ENCODE results near the gene SECTM1.

The SECTM1 gene

DNA sequence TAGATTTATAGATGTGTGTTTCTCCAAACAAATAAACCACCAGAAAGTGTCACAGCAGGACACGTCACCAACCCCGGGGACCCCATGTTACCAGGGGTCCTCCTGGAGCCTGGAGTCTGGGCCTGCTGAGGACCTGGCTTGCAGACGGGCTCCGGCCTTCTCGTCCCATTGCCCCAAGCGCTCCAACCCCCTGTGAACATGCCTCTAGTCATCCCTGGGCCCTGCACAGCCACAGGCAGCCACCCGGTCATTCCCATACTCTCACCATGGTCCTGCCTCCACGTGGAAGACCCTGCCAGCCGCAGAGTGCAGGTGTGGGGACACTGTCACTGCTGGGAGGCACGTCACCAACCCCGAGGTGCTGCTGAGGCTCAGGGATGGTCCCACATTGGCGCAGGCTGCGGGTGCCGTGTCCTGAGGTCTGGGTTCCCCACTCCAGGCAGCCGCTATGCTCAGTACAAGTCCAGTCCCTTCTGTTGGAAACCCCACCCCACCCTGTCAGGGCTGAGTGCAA, 4.5 kb downstream of the SECTM1 start:
- Histone ChIP-seq H3K9me3 (ENCODE audit: insufficient read depth, low read length) (no peaks in the 10 kb centered on the region), H3K9ac (ENCODE audit: low read length) (no peak overlapping the region), H3K27ac (ENCODE audit: low read depth, low read length) (no peak overlapping the region), H4K20me1 (ENCODE audit: low read depth, low read length) (no peaks in the 10 kb centered on the region), H3K9me2 (replicated peaks; ENCODE audit: insufficient read depth, low read length) (no peaks in the 10 kb centered on the region), H3K36me3 (ENCODE audit: low read length) (no peaks in the 10 kb centered on the region), H3K4me3 (ENCODE audit: insufficient read depth, low read length, poor library complexity, severe bottlenecking) (no peak overlapping the region), H2AFZ (ENCODE audit: low read depth, low read length, severe bottlenecking) (no peak overlapping the region), H3K79me2 (ENCODE audit: insufficient read depth, low read length) (no peaks in the 10 kb centered on the region), H3K4me2 (ENCODE audit: low read depth, low read length, poor library complexity, severe bottlenecking) (no peak overlapping the region), H3F3A (ENCODE audit: insufficient read depth) (no peaks in the 10 kb centered on the region), H3K27me3 (ENCODE audit: low read length) (no peaks in the 10 kb centered on the region)
- TF ChIP-seq EZH2phosphoT487 (conservative IDR thresholded peaks at IDR 0.05; ENCODE audit: low read length), result no peak

- H3F3A ChIP-seq (ENCODE audit: insufficient read depth), result no peaks in the 10 kb centered on the region
- H3K9ac ChIP-seq (ENCODE audit: low read length), result no peak overlapping the region
- H3K27ac ChIP-seq (ENCODE audit: low read depth, low read length), result no peak overlapping the region
- no peaks in the 10 kb centered on the region for H3K79me2 ChIP-seq (ENCODE audit: insufficient read depth, low read length)
- TF ChIP-seq, protein P1, sequence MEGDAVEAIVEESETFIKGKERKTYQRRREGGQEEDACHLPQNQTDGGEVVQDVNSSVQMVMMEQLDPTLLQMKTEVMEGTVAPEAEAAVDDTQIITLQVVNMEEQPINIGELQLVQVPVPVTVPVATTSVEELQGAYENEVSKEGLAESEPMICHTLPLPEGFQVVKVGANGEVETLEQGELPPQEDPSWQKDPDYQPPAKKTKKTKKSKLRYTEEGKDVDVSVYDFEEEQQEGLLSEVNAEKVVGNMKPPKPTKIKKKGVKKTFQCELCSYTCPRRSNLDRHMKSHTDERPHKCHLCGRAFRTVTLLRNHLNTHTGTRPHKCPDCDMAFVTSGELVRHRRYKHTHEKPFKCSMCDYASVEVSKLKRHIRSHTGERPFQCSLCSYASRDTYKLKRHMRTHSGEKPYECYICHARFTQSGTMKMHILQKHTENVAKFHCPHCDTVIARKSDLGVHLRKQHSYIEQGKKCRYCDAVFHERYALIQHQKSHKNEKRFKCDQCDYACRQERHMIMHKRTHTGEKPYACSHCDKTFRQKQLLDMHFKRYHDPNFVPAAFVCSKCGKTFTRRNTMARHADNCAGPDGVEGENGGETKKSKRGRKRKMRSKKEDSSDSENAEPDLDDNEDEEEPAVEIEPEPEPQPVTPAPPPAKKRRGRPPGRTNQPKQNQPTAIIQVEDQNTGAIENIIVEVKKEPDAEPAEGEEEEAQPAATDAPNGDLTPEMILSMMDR (IDR thresholded peaks at IDR 0.05; ENCODE audit: insufficient read depth, low read length, poor library complexity, severe bottlenecking), result no peak
- TF ChIP-seq EZH2phosphoT487 (conservative IDR thresholded peaks at IDR 0.05; ENCODE audit: low read length), result no peak
- no peak overlapping the region for H2AFZ ChIP-seq (ENCODE audit: low read depth, low read length, severe bottlenecking)
- H3K4me2 ChIP-seq (ENCODE audit: low read depth, low read length, poor library complexity, severe bottlenecking), result no peak overlapping the region
- no peaks in the 10 kb centered on the region for H3K9me2 ChIP-seq (replicated peaks; ENCODE audit: insufficient read depth, low read length)
- H3K9me3 ChIP-seq (ENCODE audit: insufficient read depth, low read length), result no peaks in the 10 kb centered on the region
- H3K4me3 ChIP-seq (ENCODE audit: insufficient read depth, low read length, poor library complexity, severe bottlenecking), result no peak overlapping the region
- H4K20me1 ChIP-seq (ENCODE audit: low read depth, low read length), result no peaks in the 10 kb centered on the region
- H3K27me3 ChIP-seq (ENCODE audit: low read length), result no peaks in the 10 kb centered on the region
- H3K36me3 ChIP-seq (ENCODE audit: low read length), result no peaks in the 10 kb centered on the region
Observed at GRCh38 chr17:82328141-82328993, 5.2 kb downstream of the SECTM1 start.

DNA sequence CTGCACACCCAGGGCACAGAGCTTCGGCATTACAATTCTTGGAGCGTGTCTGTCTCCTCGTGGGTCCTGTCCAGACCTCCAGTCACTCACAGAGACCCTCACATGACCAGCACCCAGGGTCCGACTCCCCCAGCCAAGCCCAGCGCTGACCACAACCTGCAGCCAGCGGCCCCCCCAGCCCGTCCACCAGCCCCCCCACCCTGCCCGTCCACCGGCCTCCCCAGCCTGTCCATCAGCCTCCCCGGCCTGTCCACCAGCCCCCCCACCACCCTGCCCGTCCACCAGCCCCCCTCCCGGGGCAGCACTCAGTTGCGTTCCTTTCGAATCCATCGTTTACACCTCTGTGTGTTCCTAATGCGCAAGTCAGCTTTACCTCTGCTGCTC, 5.8 kb downstream of the SECTM1 start:
- no peak overlapping the region for H3K4me3 ChIP-seq (ENCODE audit: insufficient read depth, low read length, poor library complexity, severe bottlenecking)
- no peaks in the 10 kb centered on the region for H3F3A ChIP-seq (ENCODE audit: insufficient read depth)
- H3K9me3 ChIP-seq (ENCODE audit: insufficient read depth, low read length), result no peaks in the 10 kb centered on the region
- no peaks in the 10 kb centered on the region for H3K36me3 ChIP-seq (ENCODE audit: low read length)
- H3K9me2 ChIP-seq (replicated peaks; ENCODE audit: insufficient read depth, low read length), result no peaks in the 10 kb centered on the region
- no peaks in the 10 kb centered on the region for H3K79me2 ChIP-seq (ENCODE audit: insufficient read depth, low read length)
- H2AFZ ChIP-seq (ENCODE audit: low read depth, low read length, severe bottlenecking), result no peak overlapping the region
- no peak overlapping the region for H3K9ac ChIP-seq (ENCODE audit: low read length)
- H3K27me3 ChIP-seq (ENCODE audit: low read length), result no peaks in the 10 kb centered on the region
- no peak overlapping the region for H3K27ac ChIP-seq (ENCODE audit: low read depth, low read length)
- H3K4me2 ChIP-seq (ENCODE audit: low read depth, low read length, poor library complexity, severe bottlenecking), result no peak overlapping the region
- no peak for TF ChIP-seq EZH2phosphoT487 (conservative IDR thresholded peaks at IDR 0.05; ENCODE audit: low read length)
- TF ChIP-seq, protein P1 (IDR thresholded peaks at IDR 0.05; ENCODE audit: insufficient read depth, low read length, poor library complexity, severe bottlenecking), result no peak
- no peaks in the 10 kb centered on the region for H4K20me1 ChIP-seq (ENCODE audit: low read depth, low read length)

DNA sequence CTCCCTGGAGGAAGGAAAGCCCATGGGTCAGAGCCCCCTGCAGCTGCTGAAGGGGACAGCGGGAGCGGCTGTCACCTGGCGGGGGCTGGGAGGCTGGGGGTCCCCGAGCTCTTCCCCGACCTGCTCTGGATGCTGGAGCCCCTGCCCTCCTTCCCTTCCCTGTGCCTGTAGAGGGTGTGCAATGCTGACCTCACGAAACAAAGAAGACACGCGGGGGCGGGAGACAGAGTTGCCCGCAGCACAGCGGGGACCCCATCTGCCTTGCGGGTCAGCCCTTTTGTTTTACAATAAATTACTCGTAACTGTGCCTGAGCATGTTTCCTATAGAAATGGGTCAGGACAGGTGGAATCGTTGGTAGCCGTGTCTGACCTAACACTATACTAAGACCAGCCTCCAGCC, 6.3 kb downstream of the SECTM1 start:
- Histone ChIP-seq H3K27me3 (ENCODE audit: low read length) (no peaks in the 10 kb centered on the region), H3K9ac (ENCODE audit: low read length) (no peak overlapping the region), H3K36me3 (ENCODE audit: low read length) (no peaks in the 10 kb centered on the region), H3K9me2 (replicated peaks; ENCODE audit: insufficient read depth, low read length) (no peaks in the 10 kb centered on the region), H3K4me2 (ENCODE audit: low read depth, low read length, poor library complexity, severe bottlenecking) (no peak overlapping the region), H3K9me3 (ENCODE audit: insufficient read depth, low read length) (no peaks in the 10 kb centered on the region), H3K79me2 (ENCODE audit: insufficient read depth, low read length) (no peaks in the 10 kb centered on the region), H3F3A (ENCODE audit: insufficient read depth) (no peaks in the 10 kb centered on the region), H3K27ac (ENCODE audit: low read depth, low read length) (no peak overlapping the region), H3K4me3 (ENCODE audit: insufficient read depth, low read length, poor library complexity, severe bottlenecking) (no peak overlapping the region), H4K20me1 (ENCODE audit: low read depth, low read length) (no peaks in the 10 kb centered on the region), H2AFZ (ENCODE audit: low read depth, low read length, severe bottlenecking) (no peak overlapping the region)
- no peak for TF ChIP-seq EZH2phosphoT487 (conservative IDR thresholded peaks at IDR 0.05; ENCODE audit: low read length)
- TF ChIP-seq, protein P1 (IDR thresholded peaks at IDR 0.05; ENCODE audit: insufficient read depth, low read length, poor library complexity, severe bottlenecking), result no peak
